Spleen (tissue), 7 donors: ENCODE results near the gene C19orf44.
"Not testable (repeated sequence)": the region's sequence is repeated elsewhere in the genome, so short reads cannot be mapped to it uniquely, and the experiment has no call there.

ENCODE experiments used
- CTCF ChIP-seq, 11 experiments: fragments of 200-600 bp in 7 of 11; fragments of 450-650 bp in 4 of 11; sonication (generic) in 4 of 11; IDR thresholded peaks in 8 of 11; conservative IDR thresholded peaks in 3 of 11; 1 replicate in 7 of 11; 2 replicates in 4 of 11; pipeline versions ENCODE4 v1.4.0 to v1.8.0; 2016 to 2021; ENCODE audit warnings: antibody characterized with exemption in 11 of 11, inconsistent platforms in 4 of 11, mild to moderate bottlenecking in 1 of 11
- POLR2A ChIP-seq, 3 donors: fragments of 450-650 bp; IDR thresholded peaks; one replicate each; pipeline ENCODE4 v1.5.1; 2017; ENCODE audit warnings: antibody characterized with exemption in 3 of 3, mild to moderate bottlenecking in 1 of 3
- donor health status: DM: no; HTN: no; CAD: no; lungs with moderate emphysema.
- donor health status: DM: no; HTN: no; CAD: no.
- donor health status: DM: no; HTN: no; CAD: no.

GRCh38 chr19:16512611-16513010 lies 16.4 kb downstream of the C19orf44 start:
- TF ChIP-seq CTCF (IDR thresholded peaks at IDR 0.05 in 8 of 11, conservative IDR thresholded peaks at IDR 0.05 in 3 of 11); POLR2A (IDR thresholded peaks at IDR 0.05): not testable (repeated sequence)
